ENCODE results near the gene PTTG1IP.

DNA sequence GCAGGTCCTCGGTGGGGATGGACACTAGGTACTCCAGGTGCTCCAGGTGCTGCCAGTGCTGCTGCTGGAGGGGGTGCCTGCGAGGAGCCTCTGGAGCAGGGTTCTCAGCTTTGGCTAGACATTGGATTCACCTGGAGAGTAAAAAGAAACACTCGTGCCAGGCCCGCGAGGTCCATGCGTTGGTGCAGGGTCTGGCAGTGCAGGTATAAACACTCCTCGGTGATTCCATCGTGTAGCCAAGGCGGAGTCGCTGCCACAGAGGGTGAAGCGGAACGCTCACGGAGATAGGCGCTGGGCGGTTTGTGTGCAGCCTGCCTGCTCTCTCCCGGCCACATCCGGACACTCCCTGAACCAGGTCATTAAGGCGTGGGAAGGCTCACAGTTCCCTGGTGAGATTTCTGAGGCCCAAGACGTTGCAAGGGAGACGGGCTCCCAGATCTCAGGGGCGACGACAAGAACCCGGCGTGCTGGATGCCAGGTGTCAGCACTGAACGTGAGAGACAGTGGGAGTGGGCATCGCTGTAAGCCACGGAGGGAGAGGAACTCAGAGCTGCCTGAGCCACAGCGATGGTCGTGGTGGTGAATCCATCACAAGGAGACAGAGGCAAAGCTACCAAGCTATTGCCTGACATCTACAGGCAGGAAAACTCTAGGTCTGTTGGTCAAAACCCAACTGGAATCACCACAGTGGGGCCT lies 38.4 kb downstream of the PTTG1IP start:
- TF ChIP-seq, protein P1, sequence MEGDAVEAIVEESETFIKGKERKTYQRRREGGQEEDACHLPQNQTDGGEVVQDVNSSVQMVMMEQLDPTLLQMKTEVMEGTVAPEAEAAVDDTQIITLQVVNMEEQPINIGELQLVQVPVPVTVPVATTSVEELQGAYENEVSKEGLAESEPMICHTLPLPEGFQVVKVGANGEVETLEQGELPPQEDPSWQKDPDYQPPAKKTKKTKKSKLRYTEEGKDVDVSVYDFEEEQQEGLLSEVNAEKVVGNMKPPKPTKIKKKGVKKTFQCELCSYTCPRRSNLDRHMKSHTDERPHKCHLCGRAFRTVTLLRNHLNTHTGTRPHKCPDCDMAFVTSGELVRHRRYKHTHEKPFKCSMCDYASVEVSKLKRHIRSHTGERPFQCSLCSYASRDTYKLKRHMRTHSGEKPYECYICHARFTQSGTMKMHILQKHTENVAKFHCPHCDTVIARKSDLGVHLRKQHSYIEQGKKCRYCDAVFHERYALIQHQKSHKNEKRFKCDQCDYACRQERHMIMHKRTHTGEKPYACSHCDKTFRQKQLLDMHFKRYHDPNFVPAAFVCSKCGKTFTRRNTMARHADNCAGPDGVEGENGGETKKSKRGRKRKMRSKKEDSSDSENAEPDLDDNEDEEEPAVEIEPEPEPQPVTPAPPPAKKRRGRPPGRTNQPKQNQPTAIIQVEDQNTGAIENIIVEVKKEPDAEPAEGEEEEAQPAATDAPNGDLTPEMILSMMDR (IDR thresholded peaks at IDR 0.05) = no peak
- TF ChIP-seq POLR2A (IDR thresholded peaks at IDR 0.05) (no peak), POLR2AphosphoS5 (IDR thresholded peaks at IDR 0.05) (no peak)

Measured in sigmoid colon (tissue), 4 donors.